GM23338 (cell line): Measurements from ENCODE around the gene NUMBL. TPM values are rescaled to one million over a fixed set of nuclear protein-coding genes. Genes with fewer than 3 reads are reported as not detected.
"Not testable (repeated sequence)": the region's sequence is repeated elsewhere in the genome, so short reads cannot be mapped to it uniquely, and the experiment has no call there.

ENCODE experiments used
- ATAC-seq: fragments of 200-7000 bp; cut with Tn5 transposase; 3 replicates; pipeline ENCODE4 v1.9.1; 2020
- DNase-seq: peaks from one replicate; pipeline ENCODE4 v3.0.0-alpha.2; 2015; ENCODE audit warnings: low spot score
- H2AFZ ChIP-seq: fragments of 200-600 bp; sonication (generic); 2 replicates; pipeline ENCODE4 v1.8.0; 2016; ENCODE audit warnings: antibody characterized with exemption, mild to moderate bottlenecking, moderate library complexity
- H3F3A ChIP-seq: fragments of 200-600 bp; sonication (generic); replicated peaks from 2 replicates; pipeline ENCODE4 v1.8.0; 2017; ENCODE audit warnings: antibody characterized with exemption, mixed run types, low read depth
- H3K27ac ChIP-seq: fragments of 200-600 bp; sonication (generic); 2 replicates; pipeline ENCODE4 v1.6.1; 2016; ENCODE audit warnings: low read depth
- H3K27me3 ChIP-seq: fragments of 200-600 bp; sonication (generic); 2 replicates; pipeline ENCODE4 v1.8.0; 2016; ENCODE audit warnings: mild to moderate bottlenecking, mixed run types, moderate library complexity; ENCODE audit not compliant: insufficient read depth
- H3K36me3 ChIP-seq: fragments of 200-600 bp; sonication (generic); 2 replicates; pipeline ENCODE4 v1.8.0; 2016; ENCODE audit warnings: mild to moderate bottlenecking; ENCODE audit not compliant: insufficient read depth
- H3K4me1 ChIP-seq: fragments of 200-600 bp; sonication (generic); 2 replicates; pipeline ENCODE4 v1.8.0; 2016; ENCODE audit warnings: mild to moderate bottlenecking, moderate library complexity; ENCODE audit not compliant: insufficient read depth
- H3K4me2 ChIP-seq: fragments of 200-600 bp; sonication (generic); 2 replicates; pipeline ENCODE4 v1.7.1; 2017; ENCODE audit warnings: mixed run types
- H3K4me3 ChIP-seq: fragments of 200-600 bp; sonication (generic); 2 replicates; pipeline ENCODE4 v1.6.1; 2016; ENCODE audit warnings: mixed run types
- H3K79me2 ChIP-seq: fragments of 200-600 bp; sonication (generic); replicated peaks from 2 replicates; pipeline ENCODE4 v1.8.0; 2017; ENCODE audit warnings: mild to moderate bottlenecking; ENCODE audit not compliant: insufficient read depth
- H3K9me2 ChIP-seq: fragments of 200-600 bp; sonication (generic); 2 replicates; pipeline ENCODE4 v1.8.0; 2017; ENCODE audit not compliant: insufficient read depth
- H4K20me1 ChIP-seq: fragments of 200-600 bp; sonication (generic); replicated peaks from 2 replicates; pipeline ENCODE4 v1.8.0; 2017; ENCODE audit warnings: mild to moderate bottlenecking; ENCODE audit not compliant: insufficient read depth
- H3K27ac Mint-ChIP-seq: 2 replicates; pipeline ENCODE4 v1.8.0; 2020; ENCODE audit warnings: inconsistent platforms, mild to moderate bottlenecking, moderate library complexity, mixed read lengths
- H3K27me3 Mint-ChIP-seq: 3 replicates; pipeline ENCODE4 v1.8.0; 2022; ENCODE audit warnings: low read depth, mild to moderate bottlenecking, moderate library complexity, mixed read lengths, inconsistent platforms; ENCODE audit not compliant: insufficient read depth, poor library complexity
- H3K36me3 Mint-ChIP-seq: 3 replicates; pipeline ENCODE4 v1.8.0; 2021; ENCODE audit warnings: low read depth, mild to moderate bottlenecking, inconsistent platforms, moderate library complexity, mixed read lengths
- H3K4me1 Mint-ChIP-seq: 3 replicates; pipeline ENCODE4 v1.8.0; 2020; ENCODE audit warnings: mild to moderate bottlenecking, inconsistent platforms, mixed read lengths
- H3K4me3 Mint-ChIP-seq: 3 replicates; pipeline ENCODE4 v1.8.0; 2021; ENCODE audit warnings: moderate library complexity, mild to moderate bottlenecking, inconsistent platforms, mixed read lengths
- H3K9me3 Mint-ChIP-seq: 3 replicates; pipeline ENCODE4 v1.8.0; 2020; ENCODE audit warnings: moderate library complexity, mild to moderate bottlenecking, inconsistent platforms, mixed read lengths
- EZH2 ChIP-seq: fragments of 200-600 bp; sonication (generic); IDR thresholded peaks from one replicate; pipeline ENCODE4 v1.8.0; 2017; ENCODE audit warnings: antibody characterized with exemption, mild to moderate bottlenecking, low read depth; ENCODE audit not compliant: unreplicated experiment
- NANOG ChIP-seq: IDR thresholded peaks from 2 replicates; pipeline ENCODE4 v1.6.1; 2016; ENCODE audit warnings: antibody characterized with exemption, borderline replicate concordance
- ZNF114 ChIP-seq: fragments of 250-450 bp; sonication (Bioruptor Pico); IDR thresholded peaks from 2 replicates; pipeline ENCODE4 v1.5.0; 2020; ENCODE audit warnings: mild to moderate bottlenecking, moderate library complexity
- ZNF331 ChIP-seq: fragments of 250-450 bp; sonication (Bioruptor Pico); IDR thresholded peaks from 2 replicates; pipeline ENCODE4 v1.5.0; 2020; ENCODE audit warnings: low read depth, mild to moderate bottlenecking, moderate library complexity
- polyA plus RNA-seq: library from polyadenylated mRNA; unstranded; fragments of >200 nt; fragmentation: Nextera tagmentation; extraction: Ambion mirVana; gene quantifications from 2 replicates; pipeline ENCODE4 v1.2.1, GENCODE V29; 2016
- total RNA-seq: library from RNA; depleted of rRNA; stranded (reverse); fragments of >200 nt; shearing (Covaris generic); gene quantifications from 2 replicates; pipeline ENCODE4 v1.2.3, GENCODE V29; 2014
- TF ChIP-seq, protein P1 (sequence below): IDR thresholded peaks from one replicate; pipeline ENCODE4 v1.6.1; 2018; ENCODE audit warnings: antibody characterized with exemption; ENCODE audit not compliant: unreplicated experiment
- TF ChIP-seq, protein P2 (sequence below): IDR thresholded peaks from 2 replicates; pipeline ENCODE4 v1.6.1; 2016; ENCODE audit warnings: antibody characterized with exemption
- TF ChIP-seq, protein P3 (sequence below), 2 experiments: fragments of 200-600 bp in 1 of 2; sonication (generic) in 1 of 2; conservative IDR thresholded peaks; 2 replicates each; pipeline versions ENCODE4 v1.5.1 to v1.6.1; 2016 to 2017; ENCODE audit warnings: antibody characterized with exemption in 2 of 2, low read depth in 2 of 2, mild to moderate bottlenecking in 2 of 2, moderate library complexity in 1 of 2

NUMBL gene
- total and polyA plus RNA-seq, 2 experiments from 2014 or later = 8.5 to 28.5 TPM

DNA sequence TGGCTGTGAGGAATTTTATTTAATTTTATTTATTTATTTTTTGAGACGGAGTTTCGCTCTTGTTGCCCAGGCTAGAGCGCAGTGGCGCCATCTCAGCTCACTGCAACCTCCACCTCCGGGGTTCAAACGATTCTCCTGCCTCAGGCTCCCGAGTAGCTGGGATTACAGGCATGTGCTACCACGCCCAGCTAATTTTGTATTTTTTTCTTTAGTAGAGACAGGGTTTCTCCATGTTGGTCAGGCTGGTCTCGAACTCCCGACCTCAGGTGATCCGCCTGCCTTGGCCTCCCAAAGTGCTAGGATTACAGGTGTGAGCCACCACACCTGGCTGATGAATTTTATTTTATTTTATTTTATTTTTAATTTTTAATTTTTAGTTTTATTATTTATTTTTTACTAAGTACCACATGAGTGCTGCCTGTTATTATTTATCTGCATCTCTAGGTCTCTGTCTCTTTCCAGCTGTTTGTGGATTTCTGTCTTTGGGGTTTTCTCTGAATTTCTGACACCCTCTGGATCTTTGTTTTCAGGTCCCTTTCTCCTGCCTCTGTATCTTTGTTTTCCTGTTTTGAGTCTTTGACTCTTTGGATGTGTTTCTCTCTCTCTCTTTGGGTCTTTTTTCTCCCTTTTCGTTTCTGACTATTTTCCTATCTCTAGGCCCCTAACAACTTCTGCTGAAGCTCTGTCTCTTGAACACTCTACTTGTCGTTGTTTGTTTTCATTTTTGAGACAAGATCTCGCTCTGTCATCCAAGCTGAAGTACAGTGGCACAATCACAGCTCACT is 65.9 kb downstream of the NUMBL start:
- not testable (repeated sequence) for H3K9me2 ChIP-seq, H3K27me3 ChIP-seq, H2AFZ ChIP-seq, H3K9me3 Mint-ChIP-seq, H3F3A ChIP-seq, ATAC-seq, DNase-seq, H3K4me3 ChIP-seq, H3K36me3 ChIP-seq, H3K4me3 Mint-ChIP-seq, H3K4me2 ChIP-seq, H3K79me2 ChIP-seq, H4K20me1 ChIP-seq, H3K27ac Mint-ChIP-seq
- Histone ChIP-seq H3K4me1 (peaks cover 11% of the 10 kb centered on the region), H3K27ac (peak overlapping the region; percentile 74; the same call in 1 of the 2 replicates)
- Mint-ChIP-seq H3K27me3 (peaks cover 22% of the 10 kb centered on the region), H3K4me1 (peaks cover 16% of the 10 kb centered on the region), H3K36me3 (peaks cover 47% of the 10 kb centered on the region)

DNA sequence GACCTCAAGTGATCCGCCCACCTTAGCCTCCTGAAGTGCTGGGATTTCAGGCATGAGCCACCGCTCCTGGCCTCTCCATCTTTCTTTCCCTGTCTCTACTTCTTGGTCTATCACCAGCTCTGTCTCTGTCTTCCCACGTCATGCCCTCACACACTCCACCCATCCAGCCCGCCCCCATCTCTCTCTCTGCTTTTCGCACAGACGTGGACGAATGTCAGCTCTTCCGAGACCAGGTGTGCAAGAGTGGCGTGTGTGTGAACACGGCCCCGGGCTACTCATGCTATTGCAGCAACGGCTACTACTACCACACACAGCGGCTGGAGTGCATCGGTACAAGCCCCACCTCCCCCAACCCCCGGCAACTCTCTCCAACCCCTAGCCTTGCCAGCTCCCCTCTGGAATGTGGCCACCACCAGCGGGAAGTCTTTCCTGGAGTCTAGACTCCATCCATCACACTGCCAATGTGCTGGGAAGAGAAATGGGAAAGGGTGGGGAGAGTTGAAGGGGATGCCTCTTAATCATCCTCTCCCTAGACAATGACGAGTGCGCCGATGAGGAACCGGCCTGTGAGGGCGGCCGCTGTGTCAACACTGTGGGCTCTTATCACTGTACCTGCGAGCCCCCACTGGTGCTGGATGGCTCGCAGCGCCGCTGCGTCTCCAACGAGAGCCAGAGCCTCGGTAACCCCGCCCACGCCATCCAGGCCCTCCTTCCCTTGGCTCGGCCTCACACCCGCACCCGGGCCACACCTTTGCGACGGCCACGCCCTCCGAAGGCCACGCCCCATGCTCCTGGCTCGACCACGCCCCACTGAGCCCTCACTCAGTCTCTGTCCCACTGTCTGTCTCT is 66.8 kb downstream of the NUMBL start:
- Mint-ChIP-seq H3K4me1 (peaks cover 16% of the 10 kb centered on the region), H3K27me3 (peaks cover 17% of the 10 kb centered on the region), H3K4me3 (peak overlapping the region; percentile 49), H3K27ac (peak overlapping the region; percentile 66; the same call in 1 of the 2 replicates), H3K36me3 (peaks cover 48% of the 10 kb centered on the region), H3K9me3 (no peaks in the 10 kb centered on the region; the same call in 2 of the 3 replicates)
- peak; percentile 98 for DNase-seq
- H3K4me3 ChIP-seq = peak overlapping the region; percentile 53
- H3F3A ChIP-seq = peaks cover 9% of the 10 kb centered on the region; the same call in 1 of the 2 replicates
- peak overlapping the region; percentile 84 for H3K4me2 ChIP-seq
- peak; percentile 94 for ATAC-seq
- H3K27ac ChIP-seq = peak overlapping the region; percentile 79
- H3K79me2 ChIP-seq = no peaks in the 10 kb centered on the region
- no peak for TF ChIP-seq NANOG
- H3K36me3 ChIP-seq = peaks cover 12% of the 10 kb centered on the region; the same call in 1 of the 2 replicates
- H3K9me2 ChIP-seq = no peaks in the 10 kb centered on the region
- no peaks in the 10 kb centered on the region for H3K27me3 ChIP-seq
- H2AFZ ChIP-seq = 0 out of 2 replicates have a peak overlapping the region, but pooled peaks have one; percentile 66
- peaks cover 11% of the 10 kb centered on the region for H3K4me1 ChIP-seq
- peaks cover 2% of the 10 kb centered on the region for H4K20me1 ChIP-seq

DNA sequence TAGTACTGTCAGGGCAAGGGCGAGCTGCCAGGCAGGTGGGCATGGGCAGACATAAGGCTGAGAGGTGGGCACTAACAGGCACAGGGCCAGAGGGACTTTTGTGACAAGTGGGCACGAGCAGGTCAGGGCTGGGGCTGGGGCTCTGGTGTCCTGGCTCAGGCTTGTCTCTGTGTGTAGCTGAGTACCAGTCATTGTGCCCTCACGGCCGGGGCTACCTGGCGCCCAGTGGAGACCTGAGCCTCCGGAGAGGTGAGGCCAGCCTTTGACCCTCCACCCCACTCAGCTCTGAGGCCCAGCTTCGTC is 67.7 kb downstream of the NUMBL start:
- Histone ChIP-seq H2AFZ (no peak overlapping the region), H3F3A (peaks cover 9% of the 10 kb centered on the region; the same call in 1 of the 2 replicates), H3K27ac (no peak overlapping the region), H3K9me2 (no peaks in the 10 kb centered on the region), H3K4me3 (no peak overlapping the region), H3K36me3 (peaks cover 12% of the 10 kb centered on the region; the same call in 1 of the 2 replicates), H4K20me1 (peaks cover 2% of the 10 kb centered on the region; the same call in 1 of the 2 replicates), H3K79me2 (no peaks in the 10 kb centered on the region), H3K4me1 (peaks cover 11% of the 10 kb centered on the region), H3K4me2 (no peak overlapping the region), H3K27me3 (no peaks in the 10 kb centered on the region)
- Mint-ChIP-seq H3K36me3 (peaks cover 48% of the 10 kb centered on the region), H3K9me3 (no peaks in the 10 kb centered on the region; the same call in 2 of the 3 replicates), H3K4me3 (no peak overlapping the region), H3K4me1 (peaks cover 16% of the 10 kb centered on the region), H3K27ac (no peak overlapping the region), H3K27me3 (peaks cover 12% of the 10 kb centered on the region)
- DNase-seq (no peak), ATAC-seq (no peak)
- TF ChIP-seq ZNF331 (CRISPR knock-in tag) (no peak), EZH2 (no peak), ZNF114 (CRISPR knock-in tag) (no peak)
- TF ChIP-seq, protein P1, sequence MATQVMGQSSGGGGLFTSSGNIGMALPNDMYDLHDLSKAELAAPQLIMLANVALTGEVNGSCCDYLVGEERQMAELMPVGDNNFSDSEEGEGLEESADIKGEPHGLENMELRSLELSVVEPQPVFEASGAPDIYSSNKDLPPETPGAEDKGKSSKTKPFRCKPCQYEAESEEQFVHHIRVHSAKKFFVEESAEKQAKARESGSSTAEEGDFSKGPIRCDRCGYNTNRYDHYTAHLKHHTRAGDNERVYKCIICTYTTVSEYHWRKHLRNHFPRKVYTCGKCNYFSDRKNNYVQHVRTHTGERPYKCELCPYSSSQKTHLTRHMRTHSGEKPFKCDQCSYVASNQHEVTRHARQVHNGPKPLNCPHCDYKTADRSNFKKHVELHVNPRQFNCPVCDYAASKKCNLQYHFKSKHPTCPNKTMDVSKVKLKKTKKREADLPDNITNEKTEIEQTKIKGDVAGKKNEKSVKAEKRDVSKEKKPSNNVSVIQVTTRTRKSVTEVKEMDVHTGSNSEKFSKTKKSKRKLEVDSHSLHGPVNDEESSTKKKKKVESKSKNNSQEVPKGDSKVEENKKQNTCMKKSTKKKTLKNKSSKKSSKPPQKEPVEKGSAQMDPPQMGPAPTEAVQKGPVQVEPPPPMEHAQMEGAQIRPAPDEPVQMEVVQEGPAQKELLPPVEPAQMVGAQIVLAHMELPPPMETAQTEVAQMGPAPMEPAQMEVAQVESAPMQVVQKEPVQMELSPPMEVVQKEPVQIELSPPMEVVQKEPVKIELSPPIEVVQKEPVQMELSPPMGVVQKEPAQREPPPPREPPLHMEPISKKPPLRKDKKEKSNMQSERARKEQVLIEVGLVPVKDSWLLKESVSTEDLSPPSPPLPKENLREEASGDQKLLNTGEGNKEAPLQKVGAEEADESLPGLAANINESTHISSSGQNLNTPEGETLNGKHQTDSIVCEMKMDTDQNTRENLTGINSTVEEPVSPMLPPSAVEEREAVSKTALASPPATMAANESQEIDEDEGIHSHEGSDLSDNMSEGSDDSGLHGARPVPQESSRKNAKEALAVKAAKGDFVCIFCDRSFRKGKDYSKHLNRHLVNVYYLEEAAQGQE = no peak
- TF ChIP-seq, protein P2, sequence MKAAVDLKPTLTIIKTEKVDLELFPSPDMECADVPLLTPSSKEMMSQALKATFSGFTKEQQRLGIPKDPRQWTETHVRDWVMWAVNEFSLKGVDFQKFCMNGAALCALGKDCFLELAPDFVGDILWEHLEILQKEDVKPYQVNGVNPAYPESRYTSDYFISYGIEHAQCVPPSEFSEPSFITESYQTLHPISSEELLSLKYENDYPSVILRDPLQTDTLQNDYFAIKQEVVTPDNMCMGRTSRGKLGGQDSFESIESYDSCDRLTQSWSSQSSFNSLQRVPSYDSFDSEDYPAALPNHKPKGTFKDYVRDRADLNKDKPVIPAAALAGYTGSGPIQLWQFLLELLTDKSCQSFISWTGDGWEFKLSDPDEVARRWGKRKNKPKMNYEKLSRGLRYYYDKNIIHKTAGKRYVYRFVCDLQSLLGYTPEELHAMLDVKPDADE = no peak
- TF ChIP-seq, protein P3, sequence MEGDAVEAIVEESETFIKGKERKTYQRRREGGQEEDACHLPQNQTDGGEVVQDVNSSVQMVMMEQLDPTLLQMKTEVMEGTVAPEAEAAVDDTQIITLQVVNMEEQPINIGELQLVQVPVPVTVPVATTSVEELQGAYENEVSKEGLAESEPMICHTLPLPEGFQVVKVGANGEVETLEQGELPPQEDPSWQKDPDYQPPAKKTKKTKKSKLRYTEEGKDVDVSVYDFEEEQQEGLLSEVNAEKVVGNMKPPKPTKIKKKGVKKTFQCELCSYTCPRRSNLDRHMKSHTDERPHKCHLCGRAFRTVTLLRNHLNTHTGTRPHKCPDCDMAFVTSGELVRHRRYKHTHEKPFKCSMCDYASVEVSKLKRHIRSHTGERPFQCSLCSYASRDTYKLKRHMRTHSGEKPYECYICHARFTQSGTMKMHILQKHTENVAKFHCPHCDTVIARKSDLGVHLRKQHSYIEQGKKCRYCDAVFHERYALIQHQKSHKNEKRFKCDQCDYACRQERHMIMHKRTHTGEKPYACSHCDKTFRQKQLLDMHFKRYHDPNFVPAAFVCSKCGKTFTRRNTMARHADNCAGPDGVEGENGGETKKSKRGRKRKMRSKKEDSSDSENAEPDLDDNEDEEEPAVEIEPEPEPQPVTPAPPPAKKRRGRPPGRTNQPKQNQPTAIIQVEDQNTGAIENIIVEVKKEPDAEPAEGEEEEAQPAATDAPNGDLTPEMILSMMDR (conservative IDR thresholded peaks at IDR 0.05; ENCODE audit: low read depth in 2 of 2) = no peak
